Right lung (tissue), 5 donors: ENCODE results near the gene SAPCD1. TPM values are rescaled to one million over a fixed set of nuclear protein-coding genes. Genes with fewer than 3 reads are reported as not detected.

Source experiments
- DNase-seq, 2 donors: peaks; one replicate each; pipeline ENCODE4 v3.0.0-alpha.2; 2013
- polyA plus RNA-seq, 5 donors: library from polyadenylated mRNA; unstranded; fragments of 120-200 nt; gene quantifications; one replicate each; pipeline versions ENCODE4 v1.2.1 to v1.2.3, GENCODE V29; 2013; ENCODE audit warnings: inconsistent platforms in 1 of 5, low replicate concordance in 1 of 5; ENCODE audit not compliant: insufficient read length in 5 of 5, insufficient read depth in 1 of 5

SAPCD1 gene
- polyA plus RNA-seq, 5 donors, result 6.6 to 12.2 (median 8.2) TPM

DNA sequence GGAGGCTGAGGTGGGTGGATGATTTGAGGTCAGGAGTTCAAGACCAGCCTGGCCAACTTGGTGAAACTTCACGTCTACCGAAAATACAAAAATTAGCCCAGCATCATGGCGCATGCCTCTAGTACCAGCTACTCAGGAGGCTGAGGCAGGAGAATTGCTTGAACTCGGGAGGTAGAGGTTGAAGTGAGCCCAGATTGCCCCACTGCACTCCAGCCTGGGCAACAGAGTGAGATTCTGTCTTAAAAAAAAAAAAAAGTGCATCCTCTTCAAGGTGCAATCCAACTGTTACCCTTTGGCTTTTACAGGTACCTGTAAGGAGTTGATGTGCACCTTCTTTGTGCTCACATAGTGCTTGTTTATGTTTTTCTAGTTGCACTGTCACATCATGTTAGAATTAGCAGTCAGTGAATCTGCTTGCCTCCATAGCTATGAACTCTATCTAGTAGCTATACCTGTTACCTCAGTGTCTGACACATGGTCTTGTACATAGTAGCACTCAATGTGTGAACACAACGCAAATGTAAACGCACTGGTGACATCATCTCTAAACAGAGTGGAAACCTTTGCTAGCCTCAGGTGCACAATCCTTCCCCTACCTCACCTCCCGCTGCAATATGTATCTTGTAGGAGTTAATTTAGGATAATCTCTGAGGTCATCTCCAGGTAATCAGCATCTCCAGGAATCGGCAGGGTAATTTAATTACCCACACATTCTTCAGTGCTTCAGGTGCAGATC lies 13.0 kb upstream of the SAPCD1 start:
- DNase-seq, result no peak

DNA sequence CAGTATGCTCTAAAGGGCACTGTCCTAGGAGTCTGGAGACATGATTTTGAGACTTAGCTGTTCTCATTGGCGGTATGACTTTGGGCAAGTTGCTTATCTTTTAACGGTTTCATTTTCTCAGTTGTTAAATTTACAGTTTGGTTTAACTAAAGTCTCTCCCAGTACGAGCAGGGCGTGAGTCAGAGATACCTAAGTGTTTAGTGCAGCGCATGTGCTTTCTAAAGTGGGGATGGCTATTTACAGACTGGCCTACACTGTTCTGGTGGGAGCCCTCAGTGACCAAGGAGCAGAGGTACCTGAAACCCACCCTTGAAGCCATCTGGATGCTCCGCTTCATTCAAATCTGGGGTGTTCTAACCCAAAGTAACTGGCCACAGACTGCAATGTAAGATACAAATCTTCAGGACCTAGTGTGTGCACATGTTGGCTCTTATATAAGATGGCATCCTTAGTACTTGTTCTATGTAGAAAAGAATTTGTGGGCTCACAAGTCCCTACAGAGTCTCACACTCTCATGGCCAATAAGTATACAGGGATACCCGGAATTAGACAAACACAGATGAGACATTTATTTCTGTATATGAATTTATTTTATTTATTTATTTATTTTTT lies 11.9 kb upstream of the SAPCD1 start:
- no peak for DNase-seq

DNA sequence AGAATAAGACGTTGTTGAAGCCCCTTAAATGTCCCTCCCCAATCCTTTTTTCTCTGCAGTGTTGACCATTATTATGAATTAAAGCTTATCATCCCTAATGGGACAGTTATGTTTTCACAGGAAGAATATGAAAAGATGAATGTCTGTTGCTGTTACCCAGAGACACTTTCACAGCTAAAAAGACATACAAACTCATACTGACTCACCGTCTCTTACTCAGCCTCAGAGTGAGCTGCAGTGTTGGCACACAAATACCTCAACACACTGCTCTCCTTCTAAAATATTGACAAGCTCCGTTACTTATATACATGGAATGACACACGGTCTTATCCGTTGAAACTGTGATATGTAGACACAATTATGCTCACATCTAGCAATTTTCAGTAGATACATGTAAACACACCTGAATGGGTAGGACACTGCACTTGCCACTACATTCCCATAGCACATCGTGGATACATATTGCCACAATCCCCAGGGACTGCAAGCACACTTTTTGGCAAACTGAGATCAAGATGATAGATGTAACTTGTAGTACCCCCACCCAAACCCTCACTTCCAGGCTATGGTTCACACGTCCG lies 9.6 kb upstream of the SAPCD1 start:
- no peak for DNase-seq

DNA sequence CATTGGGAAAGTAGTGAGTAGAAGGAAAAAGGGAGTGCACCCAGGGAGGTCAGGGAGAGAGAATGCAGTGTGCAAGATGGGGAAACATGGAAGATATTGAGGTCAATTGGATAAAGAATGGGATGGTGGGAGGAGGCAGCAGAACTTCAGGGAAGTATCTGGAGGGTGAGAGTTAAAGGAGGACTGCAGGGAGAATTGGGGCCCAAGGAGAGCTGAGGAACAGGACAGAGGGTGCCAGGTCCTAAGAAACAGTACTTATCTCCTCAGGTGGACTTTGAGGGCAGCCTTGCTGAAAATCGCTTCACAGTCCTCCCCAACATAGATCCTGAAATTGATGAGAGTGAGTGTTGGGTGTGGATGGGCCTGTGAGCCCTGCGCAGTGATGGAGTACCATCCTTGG lies 4.2 kb upstream of the SAPCD1 start:
- DNase-seq, result no peak

DNA sequence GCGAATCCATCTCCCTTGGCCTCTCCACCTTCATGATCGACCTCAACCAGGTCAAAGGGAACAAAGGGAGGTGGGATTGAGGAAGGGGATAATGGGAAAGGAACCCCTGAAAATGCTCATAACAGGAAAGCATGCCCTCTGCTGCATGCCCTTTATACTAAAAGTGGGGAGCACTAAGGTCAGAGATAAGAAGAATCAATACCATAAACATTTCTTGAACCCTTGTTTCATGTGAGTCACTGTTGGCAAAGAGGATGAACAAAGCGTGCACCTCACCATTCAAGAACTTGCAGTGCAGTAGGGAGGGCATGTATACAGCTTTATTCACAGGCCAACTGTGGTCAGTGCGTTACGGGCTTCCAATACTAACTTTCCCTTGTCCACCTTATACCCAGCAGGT lies 1.7 kb upstream of the SAPCD1 start:
- no peak for DNase-seq

DNA sequence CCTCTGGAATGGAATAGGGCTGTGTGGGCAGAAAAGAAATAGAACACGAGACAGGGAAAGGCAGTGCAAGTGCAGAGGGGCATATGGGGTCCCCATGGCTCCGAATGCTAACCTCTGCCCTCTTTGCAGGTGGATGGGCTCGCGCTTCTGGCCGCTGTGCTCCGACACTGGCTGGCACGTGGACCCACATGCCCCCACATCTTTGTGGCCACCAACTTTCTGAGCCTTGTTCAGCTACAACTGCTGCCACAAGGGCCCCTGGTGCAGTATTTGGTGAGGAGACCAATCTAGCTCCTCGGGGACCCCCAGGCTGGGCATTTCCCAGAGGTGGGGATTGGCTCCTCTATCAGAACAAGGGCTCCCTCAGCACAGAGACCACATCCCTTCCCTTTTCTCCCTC lies 1.1 kb upstream of the SAPCD1 start:
- DNase-seq, result no peak

DNA sequence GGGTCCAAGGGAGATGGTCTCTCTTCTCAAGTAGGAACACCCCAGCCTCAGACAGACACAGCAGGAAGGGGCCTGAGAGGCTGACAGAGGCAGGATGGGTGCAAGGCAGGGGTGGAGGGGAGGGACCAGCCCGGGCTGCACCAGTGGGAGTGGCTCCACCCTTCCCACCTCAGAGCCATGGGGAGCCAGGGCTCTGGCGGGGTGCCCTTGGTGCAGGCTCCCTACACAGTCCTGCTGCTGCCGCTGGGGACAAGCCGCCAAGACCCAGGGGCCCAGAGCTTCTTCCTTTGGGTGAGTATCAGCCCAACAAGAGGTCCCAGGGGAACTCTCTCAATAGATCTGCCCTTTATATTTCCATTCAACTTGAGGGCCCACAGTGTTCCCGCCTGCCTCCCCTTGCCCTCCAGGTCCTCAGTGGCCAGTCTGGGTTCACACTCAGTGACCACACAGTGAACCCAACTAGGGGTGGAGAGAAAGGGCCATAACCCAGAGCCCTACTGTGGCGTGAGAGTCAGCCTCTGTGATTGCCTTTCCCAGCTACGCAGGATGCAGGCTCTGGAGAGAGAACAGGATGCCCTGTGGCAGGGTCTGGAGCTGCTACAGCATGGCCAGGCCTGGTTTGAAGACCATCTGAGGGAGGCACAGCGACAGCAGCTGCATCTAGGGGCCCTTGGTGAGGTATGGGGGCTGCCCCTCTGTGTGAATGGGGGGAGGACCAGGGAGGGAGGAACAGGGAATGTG lies 592 bp downstream of the SAPCD1 start:
- DNase-seq, result no peak

DNA sequence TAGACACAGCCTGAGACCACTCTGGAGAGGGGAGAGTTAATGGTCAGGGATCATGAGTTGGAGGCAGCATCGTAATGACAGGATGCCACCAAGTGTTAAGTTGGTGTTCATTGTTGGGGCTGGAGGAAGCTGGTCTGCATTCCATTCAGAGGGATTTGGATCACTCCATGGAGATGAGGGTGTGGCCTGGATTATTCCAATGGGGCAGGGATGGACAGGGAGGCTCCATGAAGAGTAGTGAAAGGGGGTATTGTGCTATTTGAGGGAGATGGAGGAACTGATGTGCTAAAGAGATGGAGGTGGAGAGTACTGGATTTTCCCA lies 1.1 kb downstream of the SAPCD1 start:
- DNase-seq, result no peak

DNA sequence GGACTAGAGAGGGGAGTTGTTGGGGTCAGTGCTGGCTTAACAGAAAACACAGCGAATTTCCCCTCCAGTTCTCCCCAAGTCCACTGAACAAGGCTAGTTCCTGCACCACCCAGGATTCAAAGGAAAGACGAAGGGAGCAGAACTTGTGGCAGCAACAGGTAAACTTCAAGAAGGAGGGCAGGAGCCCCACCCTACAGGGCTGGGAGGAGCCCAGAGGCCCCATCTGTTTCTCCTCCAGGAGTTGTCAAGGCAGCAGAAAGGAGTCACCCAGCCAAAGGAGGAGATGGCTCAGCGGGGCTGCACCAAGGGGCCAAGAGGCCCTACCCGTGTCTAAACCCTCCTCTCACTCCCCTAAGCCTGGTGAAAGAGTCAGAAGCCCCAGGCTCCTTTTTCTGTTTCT lies 1.7 kb downstream of the SAPCD1 start:
- DNase-seq, result no peak

DNA sequence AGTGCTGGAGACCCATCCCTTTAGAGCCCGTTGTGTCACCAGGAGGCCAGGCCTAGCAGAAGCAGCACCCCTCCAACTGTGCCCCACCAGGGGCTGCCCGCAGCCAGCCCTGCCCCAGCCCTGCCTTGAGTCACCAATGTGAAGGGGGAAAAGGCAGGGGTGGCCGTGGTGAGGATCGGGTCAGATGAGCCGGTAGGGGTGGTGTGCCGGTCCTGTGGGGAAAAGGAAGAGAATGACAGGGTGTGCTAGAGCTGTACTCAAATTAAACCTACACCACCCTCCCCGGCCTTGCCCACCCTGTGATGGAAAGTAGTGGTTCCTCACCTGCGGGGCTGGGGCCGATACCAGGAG lies 3.1 kb downstream of the SAPCD1 start:
- DNase-seq, result no peak

DNA sequence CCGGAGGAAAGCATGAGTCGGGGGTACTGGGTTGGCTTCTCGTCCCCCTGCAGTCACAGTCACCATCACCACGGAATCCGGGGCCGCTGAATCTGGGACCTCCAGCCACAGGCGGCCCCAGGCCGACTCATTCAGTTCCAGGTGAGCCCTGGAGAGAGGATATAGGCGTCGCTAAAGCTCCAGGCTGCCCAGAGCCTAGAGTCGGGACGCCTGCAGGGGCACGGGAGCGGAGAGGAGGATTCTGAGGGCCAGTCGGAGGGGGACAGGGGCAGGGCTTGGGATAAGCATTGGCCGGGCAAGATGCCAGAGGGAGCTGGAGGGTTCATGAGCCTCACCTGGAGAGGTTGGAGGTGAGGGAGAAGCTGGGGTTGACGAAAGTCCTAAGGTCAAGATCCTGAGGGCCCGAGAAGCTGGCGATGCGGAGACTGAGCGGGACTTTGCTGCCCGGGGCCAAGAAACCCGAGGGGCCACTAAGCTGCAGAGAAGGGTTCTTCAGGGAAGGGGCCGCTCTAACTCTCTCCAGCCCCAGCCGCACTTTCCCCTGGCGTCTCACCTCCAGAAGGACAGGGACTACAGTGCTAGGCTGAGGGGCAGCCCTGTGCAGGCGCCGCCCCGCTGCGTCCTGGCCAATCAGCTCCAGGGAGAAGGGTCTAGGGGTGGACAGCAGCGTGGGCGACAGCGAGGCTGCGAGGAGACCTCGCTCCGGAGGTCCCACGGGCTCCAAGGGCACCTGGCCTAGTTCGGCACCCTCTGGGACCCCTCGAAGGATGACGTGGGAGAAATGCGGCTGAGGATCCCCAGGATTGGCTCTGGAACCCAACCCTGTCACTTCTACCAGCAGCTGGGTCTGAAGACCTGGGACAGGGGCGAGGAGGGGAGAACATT lies 3.7 kb downstream of the SAPCD1 start:
- no peak for DNase-seq

DNA sequence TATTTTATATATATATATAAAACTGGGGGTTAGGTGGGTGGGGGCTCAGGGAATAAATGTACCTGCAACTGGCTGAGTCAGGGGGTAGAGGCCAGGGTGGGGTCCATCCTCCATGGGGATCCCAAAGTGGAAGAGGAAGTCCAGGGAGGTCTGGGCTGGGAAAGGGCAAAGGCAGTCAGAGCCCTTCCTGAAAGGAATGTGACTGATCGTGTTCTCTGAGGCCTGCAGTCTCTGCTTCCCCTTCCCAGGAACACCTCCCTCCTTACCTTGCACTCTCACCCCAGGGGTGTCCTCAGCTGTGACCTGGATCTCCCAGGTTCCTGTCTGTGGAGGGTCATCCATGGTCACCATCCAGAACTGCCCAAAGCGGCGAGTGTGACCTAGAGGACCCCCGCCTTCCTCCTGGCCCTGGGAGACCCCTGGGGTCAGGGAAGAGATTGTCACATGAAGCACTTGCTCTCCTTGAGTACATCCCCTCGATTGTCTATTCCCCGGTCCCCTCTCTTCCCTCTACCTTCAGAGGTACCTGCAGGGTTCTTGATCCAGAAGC lies 4.7 kb downstream of the SAPCD1 start:
- DNase-seq, result no peak

DNA sequence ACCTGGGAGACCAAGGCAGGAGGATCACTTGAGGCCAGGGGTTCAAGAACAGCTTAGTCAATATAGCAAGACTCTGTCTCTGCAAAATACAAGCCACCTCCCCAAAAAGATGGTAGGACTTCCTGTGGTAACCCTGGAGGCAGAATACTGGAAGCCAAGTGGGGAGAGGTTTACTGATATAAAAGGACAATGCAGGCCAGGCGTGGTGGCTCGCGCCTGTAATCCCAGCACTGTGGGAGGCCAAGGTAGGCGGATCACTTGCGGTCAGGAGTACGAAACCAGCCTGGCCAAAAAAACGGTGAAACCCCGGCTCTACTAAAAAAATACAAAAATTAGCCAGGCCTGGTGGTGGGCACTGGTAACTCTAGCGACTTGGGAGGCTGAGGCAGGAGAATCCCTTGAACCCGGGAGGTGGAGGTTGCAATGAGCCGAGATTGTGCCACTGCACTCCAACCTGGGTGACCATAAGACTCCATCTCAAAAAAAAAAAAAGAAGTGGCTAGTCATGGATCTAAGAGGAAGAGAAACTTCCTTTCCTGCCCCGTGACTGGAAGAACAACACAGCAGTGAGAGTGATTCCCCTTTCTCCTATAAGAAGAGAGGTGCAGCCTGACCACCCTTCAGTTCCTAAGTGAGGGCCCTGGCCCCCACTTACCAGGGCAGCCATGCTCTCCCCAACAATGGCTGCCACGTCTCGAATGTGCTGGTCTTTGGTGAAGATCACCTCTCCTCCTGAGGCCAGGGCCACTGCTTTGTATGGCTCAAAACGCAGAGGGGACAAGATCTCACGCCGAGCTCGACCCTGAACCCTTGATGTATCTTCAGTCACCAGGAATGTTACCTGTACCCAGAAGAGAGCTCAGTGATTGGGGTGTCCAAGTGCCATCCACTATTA lies 6.2 kb downstream of the SAPCD1 start:
- DNase-seq, result no peak

DNA sequence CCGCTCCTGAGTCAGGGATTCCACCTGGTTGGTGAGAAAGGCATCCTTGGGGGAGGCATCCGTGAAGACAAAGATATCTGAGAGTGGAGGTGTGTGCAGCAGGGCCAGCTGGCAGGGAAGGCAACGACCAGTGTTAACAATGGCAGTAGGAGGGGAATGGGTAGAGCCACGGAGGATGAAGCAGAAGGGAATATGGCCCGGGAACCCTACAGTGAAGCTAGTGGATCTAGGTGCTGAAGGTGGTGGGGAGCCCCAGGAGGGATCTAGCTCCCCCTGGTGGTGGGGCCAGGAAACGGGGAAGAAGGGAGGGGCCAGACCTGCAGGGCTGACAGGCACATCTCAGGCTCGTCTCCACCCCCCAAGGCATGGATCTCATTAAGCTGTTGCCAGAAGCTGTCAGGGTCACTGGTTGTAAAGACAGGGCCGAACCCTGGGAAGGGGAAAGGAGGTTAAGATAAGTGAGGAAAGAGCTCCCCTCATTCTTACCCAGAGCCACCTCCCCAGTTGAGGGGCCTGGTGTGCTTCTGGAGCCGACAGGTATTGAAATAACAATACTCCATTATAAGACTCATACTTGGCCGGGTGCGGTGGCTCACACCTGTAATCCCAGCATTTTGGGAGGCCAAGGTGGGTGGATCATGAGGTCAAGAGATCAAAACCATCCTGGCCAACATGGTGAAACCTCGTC lies 7.4 kb downstream of the SAPCD1 start:
- no peak for DNase-seq

DNA sequence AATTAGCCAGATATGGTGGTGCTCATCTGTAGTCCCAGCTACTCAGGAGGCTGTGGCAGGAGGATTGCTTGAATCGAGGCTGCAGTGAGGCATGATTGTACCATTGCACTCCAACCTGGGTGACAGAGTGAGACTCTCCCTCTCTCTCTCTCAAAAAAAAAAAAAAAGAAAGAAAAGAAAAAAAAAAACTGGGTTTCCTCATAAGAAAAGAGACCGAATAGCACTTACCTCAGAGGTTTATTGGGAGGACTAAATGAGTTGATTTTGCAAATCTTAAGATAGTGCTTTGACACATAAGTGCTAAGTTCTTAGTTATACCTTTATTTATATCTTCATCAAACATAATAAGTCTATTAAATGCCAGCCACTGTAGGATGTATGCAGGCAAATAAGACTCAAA lies 8.4 kb downstream of the SAPCD1 start:
- no peak for DNase-seq

DNA sequence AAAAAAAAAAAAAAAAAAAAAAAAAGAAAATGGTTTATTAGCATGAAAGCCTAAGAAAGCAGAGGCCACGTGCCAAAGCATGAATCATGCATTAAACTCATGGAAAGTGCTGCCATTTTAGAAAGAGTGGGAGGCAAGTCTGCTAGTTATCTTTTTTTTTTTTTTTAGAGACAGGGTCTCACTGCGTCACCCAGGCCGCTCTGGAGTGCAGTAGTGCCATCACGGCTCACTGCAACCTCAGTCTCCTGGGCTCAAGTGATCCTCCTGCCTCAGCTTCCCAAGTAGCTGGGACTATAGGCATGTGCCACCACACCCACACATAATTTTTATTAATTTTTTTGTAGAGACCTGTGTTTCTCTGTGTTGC lies 9.5 kb downstream of the SAPCD1 start:
- no peak for DNase-seq

DNA sequence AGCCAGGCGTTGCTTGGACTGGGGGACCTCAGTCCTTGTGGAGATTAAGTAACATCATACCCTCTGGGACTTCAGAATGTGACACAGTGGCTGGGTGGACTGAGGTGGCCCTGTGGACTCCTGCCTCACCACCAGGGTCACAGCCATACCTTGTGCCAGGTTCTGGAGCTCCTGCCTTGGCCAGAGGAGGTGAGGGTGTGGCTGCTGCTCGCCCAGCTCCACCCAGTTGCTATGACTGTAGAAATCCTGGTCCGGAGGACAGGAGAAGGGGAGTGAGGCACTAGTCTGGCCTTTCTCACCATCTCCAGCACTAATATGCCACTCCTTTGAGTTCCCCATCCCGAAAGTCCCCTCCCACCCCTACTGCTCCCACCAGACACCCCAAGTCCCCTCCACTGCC lies 12.7 kb downstream of the SAPCD1 start:
- DNase-seq, result no peak

DNA sequence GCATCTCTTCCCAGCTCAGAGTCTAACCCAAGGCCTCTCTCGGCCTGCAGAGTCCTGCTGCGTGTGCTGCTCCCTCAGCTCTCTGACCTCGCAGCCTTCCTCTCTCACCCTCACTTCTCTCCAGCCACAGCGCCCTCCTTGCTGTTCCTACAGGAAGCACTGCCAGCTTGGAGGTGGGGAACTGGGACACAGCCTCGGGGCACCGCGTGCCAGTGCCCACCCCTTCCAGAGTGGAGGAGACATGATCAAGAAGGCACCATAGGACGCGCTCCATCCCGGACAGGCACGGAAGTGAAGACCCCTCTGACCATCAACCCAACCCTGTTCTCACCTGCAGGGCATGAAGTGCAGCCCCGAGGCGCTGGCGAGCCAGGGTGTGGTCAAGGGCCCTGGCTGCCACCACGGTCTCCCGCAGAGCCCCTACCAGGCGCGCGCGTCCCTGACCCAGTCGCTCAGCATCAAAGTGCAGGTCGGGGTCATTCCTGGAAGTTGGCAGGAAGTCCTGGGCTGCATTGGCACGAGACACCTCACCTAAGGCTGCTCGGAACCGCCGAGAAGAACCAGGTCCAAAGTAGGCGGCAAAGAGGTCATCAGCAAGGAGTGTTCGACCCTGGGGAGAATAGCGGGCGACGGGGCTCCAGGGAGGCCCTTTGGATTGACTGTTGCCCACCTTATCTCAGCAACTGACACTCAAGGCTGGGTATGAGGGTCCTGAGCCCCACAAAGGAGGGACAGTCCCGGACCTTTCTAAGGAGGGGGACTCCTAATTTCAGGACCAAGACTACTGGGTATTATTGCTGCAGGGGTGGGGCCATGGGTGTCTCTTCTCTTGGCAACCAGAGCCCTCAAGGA lies 13.4 kb downstream of the SAPCD1 start:
- DNase-seq, result no peak

DNA sequence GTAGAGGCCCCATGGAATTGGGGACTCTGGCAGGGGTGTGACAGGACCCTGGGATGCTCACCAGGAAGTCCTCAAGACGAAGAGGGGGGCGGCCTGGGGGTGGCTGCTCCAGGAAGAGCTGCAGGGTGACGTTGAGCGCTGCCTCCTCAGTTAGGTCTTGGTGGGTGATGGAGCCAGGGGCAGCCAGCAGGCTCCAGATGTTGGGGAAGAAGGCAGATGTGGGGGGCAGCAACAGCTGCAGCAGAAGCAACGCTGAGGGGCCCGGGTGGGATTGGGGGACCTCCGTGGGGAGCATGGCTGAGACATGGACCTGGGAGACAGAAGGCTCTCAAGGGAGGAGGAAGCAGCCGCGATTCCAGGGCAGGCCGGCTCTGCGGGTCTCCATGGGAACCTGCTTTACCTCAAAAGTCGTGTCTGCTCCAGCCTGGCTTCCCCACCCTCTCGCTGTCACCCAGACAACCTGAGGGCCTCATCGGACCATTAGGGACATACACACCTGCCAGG lies 14.1 kb downstream of the SAPCD1 start:
- DNase-seq, result peak in 1 of 2 donors; percentile 51
